Activated B cell treated with CpG ODN at 0.5 μM for 24 hours (primary cell): Measurements from ENCODE around the gene MR1. TPM values are rescaled to one million over a fixed set of nuclear protein-coding genes. Genes with fewer than 3 reads are reported as not detected.

ENCODE experiments used
- ATAC-seq: fragments of 200-7000 bp; cut with Tn5 transposase; one replicate; pipeline ENCODE4 v1.10.0; 2021; ENCODE audit warnings: low read depth, mild to moderate bottlenecking, moderate library complexity
- CTCF ChIA-PET: fragments of 350-600 bp; sonication (Branson Sonifier 250); formaldehyde crosslinking; loops from one replicate; lab custom pipeline; 2021; ENCODE audit warnings: antibody characterized with exemption; lab: Charles Lee
- POLR2A ChIA-PET: fragments of 350-600 bp; sonication (Branson Sonifier 250); formaldehyde crosslinking; loops from one replicate; lab custom pipeline; 2021; ENCODE audit warnings: antibody characterized with exemption; lab: Charles Lee
- DNase-seq: peaks from one replicate; pipeline ENCODE4 v3.0.0; 2022
- H3K27ac Mint-ChIP-seq: one replicate; pipeline ENCODE4 v1.8.0; 2020; ENCODE audit warnings: mixed read lengths
- H3K27me3 Mint-ChIP-seq: one replicate; pipeline ENCODE4 v1.8.0; 2021; ENCODE audit warnings: mixed read lengths
- H3K36me3 Mint-ChIP-seq: one replicate; pipeline ENCODE4 v1.8.0; 2021; ENCODE audit warnings: low read depth, mixed read lengths
- H3K4me1 Mint-ChIP-seq: one replicate; pipeline ENCODE4 v1.8.0; 2021; ENCODE audit warnings: mixed read lengths
- H3K4me3 Mint-ChIP-seq: one replicate; pipeline ENCODE4 v1.8.0; 2020; ENCODE audit warnings: mild to moderate bottlenecking, mixed read lengths
- H3K9me3 Mint-ChIP-seq: one replicate; pipeline ENCODE4 v1.8.0; 2020; ENCODE audit warnings: mixed read lengths
- intact Hi-C: fragments of 100-400 bp; cut with micrococcal nuclease; formaldehyde crosslinking; loops from one replicate; pipeline ENCODE4 v1.15.1; 2024
- total RNA-seq: library from RNA; stranded (reverse); gene quantifications from 2 replicates; pipeline ENCODE4 v1.2.3, GENCODE V29; 2022
- TF ChIP-seq, protein P1 (sequence below): fragments of 200-600 bp; IDR thresholded peaks from one replicate; pipeline ENCODE4 v1.8.0; 2022; ENCODE audit warnings: antibody characterized with exemption, mild to moderate bottlenecking

MR1 gene
- total RNA-seq, 1 donor from 2014 or later, result 24.8 TPM

DNA sequence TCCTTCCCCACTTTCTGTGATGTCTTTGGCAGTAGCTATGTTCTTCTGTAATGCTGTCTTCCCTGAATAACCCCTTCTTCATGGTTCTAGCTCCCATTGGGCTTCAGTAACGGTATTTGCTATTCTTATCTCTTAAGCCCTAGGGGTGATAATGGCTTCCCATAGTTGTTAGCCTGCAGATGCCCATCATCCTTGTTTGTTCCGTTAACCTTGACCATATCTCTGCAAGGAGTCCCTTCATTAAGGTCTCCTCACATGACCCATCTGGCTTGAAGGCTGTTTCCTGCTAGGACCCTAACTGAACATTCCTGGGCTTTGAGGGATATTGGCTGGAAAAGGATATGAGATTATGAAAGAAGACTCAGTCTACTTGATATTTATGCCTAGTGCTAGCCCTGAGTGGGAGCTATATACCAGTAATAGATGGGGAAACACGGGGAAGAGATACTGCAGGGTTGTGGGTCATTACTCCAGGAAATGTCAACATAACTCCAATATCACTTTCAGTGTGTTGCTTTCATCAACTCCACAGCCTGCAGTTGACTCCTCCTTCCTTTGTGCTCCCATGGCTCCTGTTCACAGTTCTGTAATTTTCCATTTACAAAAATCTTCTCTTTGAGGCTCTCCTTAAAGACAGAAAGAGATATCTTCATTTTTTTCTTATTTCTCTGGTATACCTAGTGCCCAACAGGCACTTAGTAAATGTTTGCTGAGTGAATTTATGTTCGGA lies 2.5 kb downstream of the MR1 start:
- POLR2A ChIA-PET, result interaction anchor here (0.7 to 5.6 kb wide), 5 partner anchors 13 to 106 kb away, joined by 3 to 87 read pairs (median 11); partner anchors contain the start of gene STX6
- intact Hi-C loops, result loop anchor here (5.0 kb wide), 1 partner anchor 154 kb away; no protein-coding TSS in a partner anchor
- TF ChIP-seq, protein P1, sequence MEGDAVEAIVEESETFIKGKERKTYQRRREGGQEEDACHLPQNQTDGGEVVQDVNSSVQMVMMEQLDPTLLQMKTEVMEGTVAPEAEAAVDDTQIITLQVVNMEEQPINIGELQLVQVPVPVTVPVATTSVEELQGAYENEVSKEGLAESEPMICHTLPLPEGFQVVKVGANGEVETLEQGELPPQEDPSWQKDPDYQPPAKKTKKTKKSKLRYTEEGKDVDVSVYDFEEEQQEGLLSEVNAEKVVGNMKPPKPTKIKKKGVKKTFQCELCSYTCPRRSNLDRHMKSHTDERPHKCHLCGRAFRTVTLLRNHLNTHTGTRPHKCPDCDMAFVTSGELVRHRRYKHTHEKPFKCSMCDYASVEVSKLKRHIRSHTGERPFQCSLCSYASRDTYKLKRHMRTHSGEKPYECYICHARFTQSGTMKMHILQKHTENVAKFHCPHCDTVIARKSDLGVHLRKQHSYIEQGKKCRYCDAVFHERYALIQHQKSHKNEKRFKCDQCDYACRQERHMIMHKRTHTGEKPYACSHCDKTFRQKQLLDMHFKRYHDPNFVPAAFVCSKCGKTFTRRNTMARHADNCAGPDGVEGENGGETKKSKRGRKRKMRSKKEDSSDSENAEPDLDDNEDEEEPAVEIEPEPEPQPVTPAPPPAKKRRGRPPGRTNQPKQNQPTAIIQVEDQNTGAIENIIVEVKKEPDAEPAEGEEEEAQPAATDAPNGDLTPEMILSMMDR, result no peak
- CTCF ChIA-PET, result interaction anchor here (1.3 to 7.1 kb wide), 5 partner anchors 26 to 129 kb away, joined by 3 to 112 read pairs (median 13); no protein-coding TSS in a partner anchor
- Mint-ChIP-seq H3K9me3 (no peaks in the 10 kb centered on the region), H3K36me3 (peaks cover 34% of the 10 kb centered on the region), H3K4me1 (peaks cover 73% of the 10 kb centered on the region), H3K27me3 (no peaks in the 10 kb centered on the region), H3K4me3 (peak overlapping the region; percentile 36), H3K27ac (no peak overlapping the region)
- ATAC-seq (no peak), DNase-seq (no peak)

DNA sequence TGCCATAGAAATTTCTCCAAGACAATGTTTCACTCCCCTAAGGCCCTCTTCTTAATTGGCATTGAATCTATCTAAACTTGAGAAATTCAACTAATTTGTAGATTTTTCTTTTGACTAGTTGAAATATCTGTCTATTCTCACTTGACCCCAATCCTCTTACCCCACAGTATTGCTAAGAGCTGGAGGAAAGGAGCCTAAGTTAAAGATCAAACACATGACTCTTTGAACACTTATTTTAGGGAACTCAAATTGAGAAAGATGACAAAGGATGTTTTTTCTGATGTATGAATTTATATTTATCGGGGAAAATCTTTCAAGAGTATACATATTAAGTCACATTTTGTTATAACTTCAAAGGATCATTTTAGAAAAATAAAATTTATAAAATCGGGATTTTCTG lies 3.6 kb downstream of the MR1 start:
- ChIA-PET CTCF (interaction anchor here (1.0 to 7.1 kb wide), 14 partner anchors 21 to 156 kb away, joined by 3 to 112 read pairs (median 8); no protein-coding TSS in a partner anchor), POLR2A (interaction anchor here (0.9 to 5.6 kb wide), 5 partner anchors 14 to 104 kb away, joined by 3 to 87 read pairs (median 13); partner anchors contain the start of genes IER5 and STX6)
- H3K27me3 Mint-ChIP-seq, result no peaks in the 10 kb centered on the region
- intact Hi-C loops, result loop anchor here (5.0 kb wide), 1 partner anchor 155 kb away; no protein-coding TSS in a partner anchor
- H3K36me3 Mint-ChIP-seq, result peaks cover 38% of the 10 kb centered on the region
- DNase-seq, result no peak
- H3K4me1 Mint-ChIP-seq, result peaks cover 78% of the 10 kb centered on the region
- H3K4me3 Mint-ChIP-seq, result no peak overlapping the region
- ATAC-seq, result no peak
- H3K27ac Mint-ChIP-seq, result no peak overlapping the region
- TF ChIP-seq, protein P1, result no peak
- H3K9me3 Mint-ChIP-seq, result no peaks in the 10 kb centered on the region

- ATAC-seq (peak; percentile 56), DNase-seq (peak; percentile 27)
- ChIA-PET CTCF (interaction anchor here (0.6 to 7.1 kb wide), 17 partner anchors 8 to 157 kb away, joined by 3 to 112 read pairs (median 6); no protein-coding TSS in a partner anchor), POLR2A (interaction anchor here (0.8 to 3.5 kb wide), 5 partner anchors 24 to 105 kb away, joined by 3 to 15 read pairs (median 12); partner anchors contain the start of gene IER5)
- TF ChIP-seq, protein P1, result no peak
- Mint-ChIP-seq H3K36me3 (peaks cover 44% of the 10 kb centered on the region), H3K27ac (peak overlapping the region; percentile 35), H3K4me1 (peaks cover 70% of the 10 kb centered on the region), H3K27me3 (no peaks in the 10 kb centered on the region), H3K9me3 (no peaks in the 10 kb centered on the region), H3K4me3 (no peak overlapping the region)
- intact Hi-C loops, result loop anchor here (1.0 to 5.0 kb wide), 6 partner anchors 16 to 156 kb away; partner anchors contain the start of gene STX6
These were observed 4.7 kb downstream of the MR1 start for GRCh38 chr1:181038399-181038873.

GRCh38 chr1:181040284-181040865 lies 6.6 kb downstream of the MR1 start:
- POLR2A ChIA-PET, result interaction anchor here (0.5 to 0.7 kb wide), 3 partner anchors 93 to 511 kb away, joined by 3 to 11 read pairs (median 7); no protein-coding TSS in a partner anchor
- H3K4me3 Mint-ChIP-seq, result no peak overlapping the region
- no peak overlapping the region for H3K27ac Mint-ChIP-seq
- intact Hi-C loops, result no loop called here
- no peaks in the 10 kb centered on the region for H3K9me3 Mint-ChIP-seq
- TF ChIP-seq, protein P1, result no peak
- H3K27me3 Mint-ChIP-seq, result no peaks in the 10 kb centered on the region
- DNase-seq, result no peak
- H3K36me3 Mint-ChIP-seq, result peaks cover 51% of the 10 kb centered on the region
- CTCF ChIA-PET, result interaction anchor here (0.7 to 7.1 kb wide), 4 partner anchors 22 to 149 kb away, joined by 3 to 112 read pairs (median 12); no protein-coding TSS in a partner anchor
- no peak for ATAC-seq
- H3K4me1 Mint-ChIP-seq, result peaks cover 64% of the 10 kb centered on the region
